SK-N-SH (cell line): ENCODE measurements around the gene AREL1.

Source experiments
- POLR2AphosphoS5 ChIP-seq: IDR thresholded peaks from 2 replicates; pipeline ENCODE4 v1.6.1; 2012; ENCODE audit warnings: low read depth, low read length
- RAD21 ChIP-seq: IDR thresholded peaks from 2 replicates; pipeline ENCODE4 v1.6.1; 2012; ENCODE audit warnings: mild to moderate bottlenecking, low read length
- TF ChIP-seq, protein P1 (sequence below): IDR thresholded peaks from 2 replicates; pipeline ENCODE4 v1.4.0; 2012; ENCODE audit warnings: low read depth, borderline replicate concordance

DNA sequence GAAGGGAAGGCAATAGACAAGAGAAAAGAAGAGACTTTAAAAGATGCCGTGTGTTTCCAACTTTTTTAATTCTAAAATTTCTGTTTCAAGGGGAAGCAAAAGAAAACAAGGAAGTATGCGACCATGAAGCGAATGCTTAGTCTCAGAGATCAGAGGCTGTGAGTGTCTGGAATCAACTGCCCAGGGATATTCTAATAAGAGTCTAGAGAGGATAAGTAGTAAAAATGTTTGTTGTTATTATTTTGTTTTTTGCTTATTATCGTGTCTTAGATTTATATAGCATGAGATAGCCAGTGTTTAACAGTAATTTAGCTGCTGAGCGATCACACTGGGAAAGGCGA lies 485 bp upstream of the AREL1 start:
- TF ChIP-seq, protein P1, sequence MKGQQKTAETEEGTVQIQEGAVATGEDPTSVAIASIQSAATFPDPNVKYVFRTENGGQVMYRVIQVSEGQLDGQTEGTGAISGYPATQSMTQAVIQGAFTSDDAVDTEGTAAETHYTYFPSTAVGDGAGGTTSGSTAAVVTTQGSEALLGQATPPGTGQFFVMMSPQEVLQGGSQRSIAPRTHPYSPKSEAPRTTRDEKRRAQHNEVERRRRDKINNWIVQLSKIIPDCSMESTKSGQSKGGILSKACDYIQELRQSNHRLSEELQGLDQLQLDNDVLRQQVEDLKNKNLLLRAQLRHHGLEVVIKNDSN = no peak
- TF ChIP-seq POLR2AphosphoS5 (no peak), RAD21 (no peak)
